HG02885 (cell line): ENCODE measurements around the gene ATG14.

Experiments
- ATAC-seq: cut with Tn5 transposase; IDR thresholded peaks from one replicate; pipeline ENCODE4 v1.9.1; 2021; ENCODE audit warnings: mild to moderate bottlenecking; ENCODE audit not compliant: unreplicated experiment, poor library complexity

ATG14 gene

GRCh38 chr14:55324812-55325211, 86.8 kb downstream of the ATG14 start:
- ATAC-seq, result no peak

GRCh38 chr14:55323910-55324309, 87.7 kb downstream of the ATG14 start:
- ATAC-seq, result no peak

- ATAC-seq, result no peak
Measured at GRCh38 chr14:55318694-55319093, 92.9 kb downstream of the ATG14 start.

GRCh38 chr14:55317542-55318306, 93.9 kb downstream of the ATG14 start:
- ATAC-seq, result no peak

- no peak for ATAC-seq
Measured at GRCh38 chr14:55316564-55316963, 95.1 kb downstream of the ATG14 start.
